Left ventricle myocardium inferior (tissue), 1 donor: Measurements from ENCODE around the gene PTPRG. TPM values are rescaled to one million over a fixed set of nuclear protein-coding genes. Genes with fewer than 3 reads are reported as not detected.
A peak's percentile ranks its signal among the peaks of the same experiment; 100 is the strongest.

Experiments
- DNase-seq: peaks from one replicate; pipeline ENCODE4 v3.0.0-alpha.2; 2020
- H3K27ac ChIP-seq: fragments of 200-600 bp; replicated peaks from 2 replicates; pipeline ENCODE4 v1.8.0; 2021
- H3K27me3 ChIP-seq: fragments of 200-600 bp; 2 replicates; pipeline ENCODE4 v1.8.0; 2021; ENCODE audit warnings: low read depth
- H3K36me3 ChIP-seq: fragments of 200-600 bp; 2 replicates; pipeline ENCODE4 v1.8.0; 2021
- H3K4me1 ChIP-seq: fragments of 200-600 bp; 2 replicates; pipeline ENCODE4 v1.8.0; 2021
- H3K4me3 ChIP-seq: fragments of 200-600 bp; 2 replicates; pipeline ENCODE4 v1.8.0; 2021; ENCODE audit warnings: mild to moderate bottlenecking, moderate library complexity
- H3K9me3 ChIP-seq: fragments of 200-600 bp; replicated peaks from 2 replicates; pipeline ENCODE4 v1.8.0; 2021
- intact Hi-C: fragments of 100-400 bp; cut with micrococcal nuclease; formaldehyde crosslinking; loops from one replicate; pipeline ENCODE4 v1.11.0; 2022
- total RNA-seq: library from RNA; stranded (reverse); fragmentation: NEBNext Ultra II Directional; extraction: Animal tissue kit (Norgen Biotek cat#: 25700); gene quantifications from one replicate; pipeline ENCODE4 v1.2.1, GENCODE V29; 2021
- TF ChIP-seq, protein P1 (sequence below): fragments of 200-600 bp; IDR thresholded peaks from 2 replicates; pipeline ENCODE4 v1.8.0; 2021; ENCODE audit warnings: antibody characterized with exemption, mild to moderate bottlenecking, borderline replicate concordance
- donor health status: DM: no; HTN: yes; CAD: no; lungs with severe emphysema.

The PTPRG gene
- total RNA-seq, 1 donor from 2014 or later = 29.6 TPM

DNA sequence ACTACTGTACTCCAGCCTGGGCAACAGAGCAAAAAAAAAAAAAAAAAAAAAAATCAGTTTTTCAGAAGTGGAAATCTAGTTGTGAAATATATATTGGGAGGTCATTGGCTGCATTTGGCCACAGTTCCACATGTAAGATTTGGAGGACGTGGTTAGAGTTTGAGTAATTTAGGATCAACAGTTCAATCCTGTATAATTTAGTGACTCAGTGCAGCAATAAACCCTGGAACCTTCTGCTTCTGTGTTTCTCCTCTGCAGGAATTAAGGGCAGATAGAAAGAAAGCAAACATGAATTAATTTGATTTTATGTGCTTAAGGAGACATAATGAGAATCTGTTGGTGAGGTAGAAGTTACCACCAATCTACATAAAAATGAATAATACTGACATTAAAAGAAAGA is 347.0 kb downstream of the PTPRG start:
- Histone ChIP-seq H3K36me3 (no peaks in the 10 kb centered on the region), H3K27ac (peak overlapping the region; percentile 9), H3K4me3 (no peak overlapping the region), H3K4me1 (peaks cover 64% of the 10 kb centered on the region), H3K9me3 (no peaks in the 10 kb centered on the region), H3K27me3 (no peaks in the 10 kb centered on the region)
- intact Hi-C loops = no loop called here
- TF ChIP-seq, protein P1, sequence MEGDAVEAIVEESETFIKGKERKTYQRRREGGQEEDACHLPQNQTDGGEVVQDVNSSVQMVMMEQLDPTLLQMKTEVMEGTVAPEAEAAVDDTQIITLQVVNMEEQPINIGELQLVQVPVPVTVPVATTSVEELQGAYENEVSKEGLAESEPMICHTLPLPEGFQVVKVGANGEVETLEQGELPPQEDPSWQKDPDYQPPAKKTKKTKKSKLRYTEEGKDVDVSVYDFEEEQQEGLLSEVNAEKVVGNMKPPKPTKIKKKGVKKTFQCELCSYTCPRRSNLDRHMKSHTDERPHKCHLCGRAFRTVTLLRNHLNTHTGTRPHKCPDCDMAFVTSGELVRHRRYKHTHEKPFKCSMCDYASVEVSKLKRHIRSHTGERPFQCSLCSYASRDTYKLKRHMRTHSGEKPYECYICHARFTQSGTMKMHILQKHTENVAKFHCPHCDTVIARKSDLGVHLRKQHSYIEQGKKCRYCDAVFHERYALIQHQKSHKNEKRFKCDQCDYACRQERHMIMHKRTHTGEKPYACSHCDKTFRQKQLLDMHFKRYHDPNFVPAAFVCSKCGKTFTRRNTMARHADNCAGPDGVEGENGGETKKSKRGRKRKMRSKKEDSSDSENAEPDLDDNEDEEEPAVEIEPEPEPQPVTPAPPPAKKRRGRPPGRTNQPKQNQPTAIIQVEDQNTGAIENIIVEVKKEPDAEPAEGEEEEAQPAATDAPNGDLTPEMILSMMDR = no peak
- DNase-seq = no peak

DNA sequence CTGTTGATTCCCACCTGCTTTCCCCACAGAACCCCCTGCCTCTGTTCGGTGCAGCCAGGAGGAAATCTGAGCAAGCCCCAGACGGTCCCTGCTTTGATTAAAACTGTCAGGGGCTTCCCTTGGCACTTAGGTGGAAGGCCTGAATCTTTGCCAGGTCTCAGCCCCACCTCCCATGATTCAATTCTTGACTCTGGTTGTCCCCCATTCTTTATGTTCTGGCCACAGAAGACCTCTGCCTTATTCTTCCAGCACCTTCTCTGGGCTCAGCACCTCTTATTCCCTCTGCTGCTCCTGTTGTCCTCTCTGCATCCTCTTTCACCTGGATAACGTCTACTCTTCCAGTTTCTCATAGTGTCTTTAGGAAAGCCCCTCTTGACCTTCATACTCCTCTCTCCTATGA is 349.4 kb downstream of the PTPRG start:
- peaks cover 59% of the 10 kb centered on the region for H3K4me1 ChIP-seq
- H3K27me3 ChIP-seq = no peaks in the 10 kb centered on the region
- TF ChIP-seq, protein P1 = no peak
- no peaks in the 10 kb centered on the region for H3K9me3 ChIP-seq
- no peak overlapping the region for H3K27ac ChIP-seq
- DNase-seq = no peak
- no peaks in the 10 kb centered on the region for H3K36me3 ChIP-seq
- H3K4me3 ChIP-seq = no peak overlapping the region
- intact Hi-C loops = no loop called here

DNA sequence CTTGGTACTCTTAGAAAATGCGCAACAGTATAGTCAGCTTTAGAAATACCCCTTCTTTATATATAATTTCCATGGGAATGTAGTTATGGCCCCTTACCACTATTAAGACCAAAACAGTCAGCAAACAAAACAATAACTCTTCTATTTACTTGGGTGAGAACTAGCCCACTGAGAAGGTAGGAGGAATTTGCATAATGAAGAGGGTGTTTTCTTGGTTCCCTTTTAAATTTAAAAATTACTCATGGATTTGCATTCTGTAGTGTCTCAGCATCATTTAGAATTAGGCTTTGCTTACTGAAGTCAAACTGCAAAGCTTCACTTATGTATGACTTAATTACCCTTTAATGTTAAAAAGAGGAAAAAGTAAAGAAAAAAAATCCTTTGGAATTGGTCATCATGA is 350.8 kb downstream of the PTPRG start:
- Histone ChIP-seq H3K27ac (no peak overlapping the region), H3K4me3 (no peak overlapping the region), H3K36me3 (no peaks in the 10 kb centered on the region), H3K4me1 (peaks cover 65% of the 10 kb centered on the region), H3K9me3 (no peaks in the 10 kb centered on the region), H3K27me3 (no peaks in the 10 kb centered on the region)
- intact Hi-C loops = no loop called here
- TF ChIP-seq, protein P1 = no peak
- DNase-seq = no peak

DNA sequence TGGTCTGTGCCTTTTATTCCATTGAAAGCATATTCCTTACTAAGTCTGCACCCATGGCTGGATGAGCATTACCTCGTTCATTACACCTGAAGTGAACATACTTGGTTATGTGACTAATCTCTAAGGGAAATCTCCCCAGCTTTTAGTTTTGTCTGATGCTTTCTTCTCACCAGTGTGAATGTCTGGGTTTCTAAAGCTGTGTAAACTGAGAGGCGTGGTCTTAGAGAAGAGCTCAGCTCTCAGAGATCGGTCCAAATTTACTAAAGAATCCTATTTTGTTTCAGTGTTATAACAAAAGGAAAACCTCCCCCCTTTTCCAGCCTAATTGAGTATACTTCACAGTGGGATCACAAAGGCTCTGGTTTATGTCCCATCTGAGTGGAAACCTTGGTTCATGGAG is 352.3 kb downstream of the PTPRG start:
- no peaks in the 10 kb centered on the region for H3K27me3 ChIP-seq
- H3K36me3 ChIP-seq = no peaks in the 10 kb centered on the region
- TF ChIP-seq, protein P1 = no peak
- H3K4me1 ChIP-seq = peaks cover 78% of the 10 kb centered on the region
- intact Hi-C loops = no loop called here
- H3K27ac ChIP-seq = peak overlapping the region; percentile 41
- no peaks in the 10 kb centered on the region for H3K9me3 ChIP-seq
- no peak overlapping the region for H3K4me3 ChIP-seq
- no peak for DNase-seq

DNA sequence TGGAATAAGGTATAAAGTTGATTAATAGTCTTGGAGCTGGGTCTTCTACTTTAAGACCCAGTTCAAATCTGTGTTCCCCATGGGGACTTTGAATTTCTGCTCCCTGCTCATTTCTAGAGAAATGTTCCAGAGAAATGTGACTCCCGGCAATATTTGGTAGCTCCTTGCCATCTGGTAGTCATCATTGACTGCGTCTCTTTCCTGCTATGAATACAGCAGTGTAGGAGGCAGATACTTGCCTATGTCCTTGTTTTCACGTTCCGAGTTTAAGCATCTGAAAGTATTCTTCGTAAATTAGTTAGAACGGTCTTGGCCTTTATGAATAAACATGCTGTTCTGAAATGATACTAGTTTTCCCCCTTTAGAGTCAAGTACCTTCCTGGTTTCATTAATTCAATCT is 352.9 kb downstream of the PTPRG start:
- no peak overlapping the region for H3K4me3 ChIP-seq
- peak overlapping the region; percentile 41 for H3K27ac ChIP-seq
- H3K36me3 ChIP-seq = no peaks in the 10 kb centered on the region
- peaks cover 76% of the 10 kb centered on the region for H3K4me1 ChIP-seq
- no peaks in the 10 kb centered on the region for H3K9me3 ChIP-seq
- TF ChIP-seq, protein P1 = no peak
- no peak for DNase-seq
- no peaks in the 10 kb centered on the region for H3K27me3 ChIP-seq
- intact Hi-C loops = no loop called here

DNA sequence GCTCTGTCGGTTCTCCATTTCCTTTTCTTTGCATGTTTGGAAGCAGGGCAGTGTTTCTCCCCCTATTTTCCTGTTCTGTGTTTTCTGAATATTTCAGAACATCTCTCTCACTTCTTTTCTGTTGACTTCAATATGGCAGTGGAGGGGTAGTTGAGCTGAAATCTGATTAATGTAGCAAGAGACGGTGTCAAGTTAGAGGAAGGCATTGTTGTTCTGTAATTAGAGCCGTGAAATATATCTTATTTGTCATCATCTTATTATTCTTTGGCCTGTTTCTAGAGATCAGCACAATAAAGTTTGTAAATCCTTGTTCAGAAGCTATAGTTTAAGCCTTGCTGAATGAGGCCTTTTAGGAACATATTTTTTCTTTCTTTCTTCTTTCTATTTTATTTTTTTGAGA is 353.9 kb downstream of the PTPRG start:
- Histone ChIP-seq H3K9me3 (no peaks in the 10 kb centered on the region), H3K4me1 (peaks cover 67% of the 10 kb centered on the region), H3K4me3 (no peak overlapping the region), H3K27me3 (no peaks in the 10 kb centered on the region), H3K27ac (no peak overlapping the region), H3K36me3 (no peaks in the 10 kb centered on the region)
- no peak for DNase-seq
- TF ChIP-seq, protein P1 = no peak
- intact Hi-C loops = no loop called here
